Suprapubic skin (tissue), 4 donors: ENCODE measurements around the gene NUP210L. TPM values are rescaled to one million over a fixed set of nuclear protein-coding genes. Genes with fewer than 3 reads are reported as not detected.

Experiments
- DNase-seq, 2 donors: peaks; one replicate each; pipeline ENCODE4 v3.0.0-alpha.2; 2019; ENCODE audit warnings: low spot score in 2 of 2
- H3K27ac ChIP-seq: fragments of 200-600 bp; sonication (generic); one replicate; pipeline ENCODE4 v1.5.1; 2019
- H3K27me3 ChIP-seq: fragments of 200-600 bp; sonication (generic); one replicate; pipeline ENCODE4 v1.5.1; 2019
- H3K36me3 ChIP-seq: fragments of 200-600 bp; sonication (generic); one replicate; pipeline ENCODE4 v1.5.1; 2019
- H3K4me1 ChIP-seq: fragments of 200-600 bp; sonication (generic); one replicate; pipeline ENCODE4 v1.5.1; 2019
- H3K4me3 ChIP-seq: fragments of 200-600 bp; sonication (generic); one replicate; pipeline ENCODE4 v1.5.1; 2019; ENCODE audit warnings: mild to moderate bottlenecking
- H3K9me3 ChIP-seq: fragments of 200-600 bp; sonication (generic); one replicate; pipeline ENCODE4 v1.5.1; 2019
- EP300 ChIP-seq: sonication (generic); formaldehyde crosslinking; IDR thresholded peaks from one replicate; pipeline ENCODE4 v1.6.1; 2017; ENCODE audit warnings: antibody characterized with exemption
- POLR2A ChIP-seq, 2 donors: fragments of 450-650 bp; IDR thresholded peaks; one replicate each; pipeline ENCODE4 v1.6.1; 2017; ENCODE audit warnings: antibody characterized with exemption in 2 of 2, mild to moderate bottlenecking in 2 of 2, moderate library complexity in 2 of 2
- POLR2AphosphoS5 ChIP-seq, 3 donors: sonication (generic); formaldehyde crosslinking; IDR thresholded peaks; one replicate each; pipeline ENCODE4 v1.6.1; 2017; ENCODE audit warnings: antibody characterized with exemption in 3 of 3
- WGBS: methylation state at CpG from one replicate; pipeline ENCODE4 v1.1.5; 2018; 5-methylcytosine and 5-hydroxymethylcytosine counted together
- total RNA-seq, 4 donors: library from RNA; depleted of rRNA; stranded (reverse); fragments of >200 nt; gene quantifications; one replicate each; pipeline ENCODE4 v1.1.0, GENCODE V29; 2016
- TF ChIP-seq, protein P1 (sequence below), 2 donors: fragments of 200-600 bp in 1 of 2; fragments of 450-650 bp in 1 of 2; sonication (generic) in 1 of 2; IDR thresholded peaks; one replicate each; pipeline ENCODE4 v1.5.1; 2016 to 2019; ENCODE audit warnings: antibody characterized with exemption in 2 of 2, mild to moderate bottlenecking in 1 of 2, moderate library complexity in 1 of 2

Gene NUP210L
- total RNA-seq, 4 donors from 2014 or later: not detected

DNA sequence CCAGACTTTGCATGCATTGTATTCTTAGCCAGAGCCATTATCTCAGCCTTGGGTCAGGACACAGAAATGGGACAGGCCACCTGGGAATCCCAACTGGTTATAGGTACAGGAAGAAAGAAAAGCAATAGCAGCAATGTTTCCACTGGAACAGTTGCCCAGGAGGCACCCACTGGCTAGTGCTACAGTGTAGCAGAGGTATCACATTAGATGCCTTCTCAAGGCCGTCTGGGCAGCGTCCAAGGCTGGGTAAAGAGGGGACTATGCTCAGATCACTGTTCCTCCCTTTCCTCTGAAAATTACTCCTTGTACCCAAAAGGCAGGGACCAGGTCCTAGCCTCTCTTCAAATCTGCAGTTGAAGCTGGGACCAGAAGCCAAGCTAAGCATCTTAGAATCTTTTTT is 184.5 kb downstream of the NUP210L start:
- whole genome bisulfite sequencing: 98% methylated on average over 2 of the region's 2 CpGs
- Histone ChIP-seq H3K4me3 (no peak overlapping the region), H3K36me3 (peaks cover 27% of the 10 kb centered on the region), H3K9me3 (no peaks in the 10 kb centered on the region), H3K4me1 (peaks cover 23% of the 10 kb centered on the region), H3K27me3 (no peaks in the 10 kb centered on the region), H3K27ac (no peak overlapping the region)
- TF ChIP-seq POLR2AphosphoS5 (IDR thresholded peaks at IDR 0.05) (no peak), POLR2A (IDR thresholded peaks at IDR 0.05) (no peak), EP300 (no peak)
- TF ChIP-seq, protein P1, sequence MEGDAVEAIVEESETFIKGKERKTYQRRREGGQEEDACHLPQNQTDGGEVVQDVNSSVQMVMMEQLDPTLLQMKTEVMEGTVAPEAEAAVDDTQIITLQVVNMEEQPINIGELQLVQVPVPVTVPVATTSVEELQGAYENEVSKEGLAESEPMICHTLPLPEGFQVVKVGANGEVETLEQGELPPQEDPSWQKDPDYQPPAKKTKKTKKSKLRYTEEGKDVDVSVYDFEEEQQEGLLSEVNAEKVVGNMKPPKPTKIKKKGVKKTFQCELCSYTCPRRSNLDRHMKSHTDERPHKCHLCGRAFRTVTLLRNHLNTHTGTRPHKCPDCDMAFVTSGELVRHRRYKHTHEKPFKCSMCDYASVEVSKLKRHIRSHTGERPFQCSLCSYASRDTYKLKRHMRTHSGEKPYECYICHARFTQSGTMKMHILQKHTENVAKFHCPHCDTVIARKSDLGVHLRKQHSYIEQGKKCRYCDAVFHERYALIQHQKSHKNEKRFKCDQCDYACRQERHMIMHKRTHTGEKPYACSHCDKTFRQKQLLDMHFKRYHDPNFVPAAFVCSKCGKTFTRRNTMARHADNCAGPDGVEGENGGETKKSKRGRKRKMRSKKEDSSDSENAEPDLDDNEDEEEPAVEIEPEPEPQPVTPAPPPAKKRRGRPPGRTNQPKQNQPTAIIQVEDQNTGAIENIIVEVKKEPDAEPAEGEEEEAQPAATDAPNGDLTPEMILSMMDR (IDR thresholded peaks at IDR 0.05): no peak
- DNase-seq: no peak

DNA sequence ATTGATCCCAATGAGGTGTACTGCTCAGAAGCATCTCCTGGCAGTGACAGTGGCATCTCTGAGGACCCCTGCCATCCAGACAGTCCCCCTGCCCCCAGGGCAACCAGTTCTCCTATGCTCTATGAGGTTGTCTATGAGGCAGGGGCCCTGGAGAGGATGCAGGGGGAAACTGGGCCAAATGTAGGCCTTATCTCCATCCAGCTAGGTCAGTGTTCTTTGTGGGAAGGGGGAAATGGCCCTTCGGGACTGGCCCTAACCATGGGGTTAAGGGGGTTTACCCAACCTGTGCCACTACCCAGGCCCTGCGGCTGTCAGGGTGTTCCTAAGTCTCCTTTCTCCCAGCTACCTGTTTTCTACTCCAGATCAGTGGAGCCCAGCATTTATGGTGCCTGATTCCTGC is 185.9 kb downstream of the NUP210L start:
- DNase-seq: no peak
- TF ChIP-seq EP300 (no peak), POLR2AphosphoS5 (IDR thresholded peaks at IDR 0.05) (no peak), POLR2A (IDR thresholded peaks at IDR 0.05) (no peak)
- TF ChIP-seq, protein P1 (IDR thresholded peaks at IDR 0.05): no peak
- WGBS: 92% methylated on average over 2 of the region's 2 CpGs
- Histone ChIP-seq H3K9me3 (no peaks in the 10 kb centered on the region), H3K4me3 (peak overlapping the region; percentile 52), H3K4me1 (peaks cover 32% of the 10 kb centered on the region), H3K36me3 (peaks cover 15% of the 10 kb centered on the region), H3K27me3 (no peaks in the 10 kb centered on the region), H3K27ac (peak overlapping the region; percentile 93)

DNA sequence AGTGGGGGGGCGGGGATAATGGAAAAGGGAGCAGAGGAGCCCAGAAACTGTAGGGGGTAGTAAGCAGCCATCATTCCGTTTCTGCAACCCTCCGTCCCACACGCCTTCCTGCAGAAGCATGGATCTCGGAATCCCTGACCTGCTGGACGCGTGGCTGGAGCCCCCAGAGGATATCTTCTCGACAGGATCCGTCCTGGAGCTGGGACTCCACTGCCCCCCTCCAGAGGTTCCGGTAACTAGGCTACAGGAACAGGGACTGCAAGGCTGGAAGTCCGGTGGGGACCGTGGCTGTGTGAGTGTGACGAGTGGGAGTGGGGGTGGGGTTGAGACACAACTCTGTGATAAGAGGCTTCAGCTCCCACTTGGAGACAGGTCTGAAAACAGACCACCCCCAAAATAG is 186.5 kb downstream of the NUP210L start:
- peaks cover 35% of the 10 kb centered on the region for H3K4me1 ChIP-seq
- DNase-seq: no peak
- H3K36me3 ChIP-seq: peaks cover 9% of the 10 kb centered on the region
- H3K9me3 ChIP-seq: no peaks in the 10 kb centered on the region
- no peaks in the 10 kb centered on the region for H3K27me3 ChIP-seq
- H3K27ac ChIP-seq: peak overlapping the region; percentile 93
- peak overlapping the region; percentile 52 for H3K4me3 ChIP-seq
- whole genome bisulfite sequencing: 0% methylated on average over 11 of the region's 13 CpGs
- TF ChIP-seq EP300: no peak

DNA sequence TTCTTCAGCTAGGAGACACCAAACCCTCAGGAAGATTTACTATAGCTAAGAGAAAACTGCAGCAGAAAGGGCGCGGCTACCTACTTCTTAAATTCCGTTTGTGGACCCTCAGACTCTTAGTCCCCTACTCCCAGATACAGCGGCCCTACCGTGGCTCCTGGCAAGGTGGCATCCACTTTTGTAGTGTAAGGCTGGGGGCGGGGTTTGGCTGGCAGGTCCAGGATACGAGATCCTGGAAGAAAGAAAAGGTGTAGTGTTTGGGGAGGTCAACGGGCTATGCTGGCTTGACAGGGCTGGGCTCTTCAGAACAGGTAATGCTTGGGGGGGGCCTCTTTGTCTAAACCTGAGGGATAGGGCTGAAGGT is 186.9 kb downstream of the NUP210L start:
- WGBS: under 1% methylated on average over 8 of the region's 8 CpGs

DNA sequence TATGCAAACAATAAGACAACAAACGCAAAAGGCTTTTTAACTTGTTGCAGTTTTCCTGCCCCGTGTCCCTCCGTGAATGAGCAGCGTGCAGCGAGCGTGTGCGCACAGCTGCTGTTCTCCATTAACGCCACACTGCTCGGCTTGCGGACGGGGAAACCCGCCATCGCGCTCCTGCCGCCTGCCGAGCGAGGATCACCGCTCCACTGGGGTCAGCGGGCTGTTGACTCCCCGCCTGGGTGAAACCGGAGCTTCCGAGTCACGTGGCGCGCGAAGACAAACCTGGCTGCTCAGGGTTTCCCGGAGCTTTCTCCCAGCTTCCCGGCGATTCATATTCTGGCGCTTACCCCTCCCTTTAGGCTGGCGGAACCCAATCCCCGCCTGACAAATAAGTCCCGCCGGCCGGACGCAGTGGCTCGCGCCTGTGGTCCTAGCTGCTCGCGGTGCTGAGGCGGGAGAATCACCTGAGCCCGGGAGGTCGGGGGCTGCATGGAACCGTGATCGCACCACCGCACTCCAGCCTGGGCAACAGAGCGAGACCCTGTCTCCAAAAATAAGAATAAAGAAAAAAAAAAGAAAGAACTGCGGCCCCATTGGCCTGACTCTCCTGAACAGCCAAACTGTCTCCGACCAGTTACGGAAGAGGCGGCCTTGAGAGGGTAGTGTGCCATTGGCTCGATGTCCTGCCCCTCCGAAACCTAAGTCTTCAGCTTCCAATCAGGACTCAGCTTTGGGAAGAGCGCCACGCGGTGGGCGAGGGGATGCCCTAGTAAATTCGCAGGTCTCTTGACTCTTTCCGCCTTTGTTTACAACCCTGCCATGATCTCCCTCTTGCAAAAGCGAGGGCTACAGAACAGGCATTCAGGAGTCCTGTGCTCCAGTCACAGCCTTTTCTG is 187.5 kb downstream of the NUP210L start, which contains the start of gene CREB3L4:
Gene CREB3L4 (plus strand): TSS at position 796 of the 893 bp plus-strand sequence. CDS start 624 bp downstream, outside the sequence.
- WGBS: under 1% methylated on average over 48 of the region's 60 CpGs
- DNase-seq: peak; percentile 95 to 96
- Histone ChIP-seq H3K4me3 (peak within 1 kb of the TSS; percentile 52), H3K4me1 (peaks cover 42% of the 10 kb centered on the region), H3K9me3 (no peaks in the 10 kb centered on the region), H3K27ac (peak within 1 kb of the TSS; percentile 93), H3K27me3 (no peaks in the 10 kb centered on the region), H3K36me3 (no peaks in the 10 kb centered on the region)
- peak; percentile 19 to 70 for TF ChIP-seq POLR2A (IDR thresholded peaks at IDR 0.05)
- TF ChIP-seq EP300: no peak
- TF ChIP-seq, protein P1 (IDR thresholded peaks at IDR 0.05): peak; percentile 20 to 33
- TF ChIP-seq POLR2AphosphoS5 (IDR thresholded peaks at IDR 0.05): peak in 2 of 3 donors; percentile 53 to 78

More for the DNA sequence above, 186.9 kb downstream of the NUP210L start:
- DNase-seq: peak; percentile 81 to 88
- Histone ChIP-seq H3K4me1 (peaks cover 36% of the 10 kb centered on the region), H3K36me3 (peaks cover 5% of the 10 kb centered on the region), H3K27me3 (no peaks in the 10 kb centered on the region), H3K4me3 (peak overlapping the region; percentile 52), H3K9me3 (no peaks in the 10 kb centered on the region), H3K27ac (peak overlapping the region; percentile 93)
- TF ChIP-seq, protein P1 (IDR thresholded peaks at IDR 0.05): no peak
- TF ChIP-seq POLR2A (IDR thresholded peaks at IDR 0.05): no peak
- TF ChIP-seq POLR2AphosphoS5 (IDR thresholded peaks at IDR 0.05): no peak
- no peak for TF ChIP-seq EP300
